ENCODE measurements around the gene EYA3. TPM values are rescaled to one million over a fixed set of nuclear protein-coding genes. Genes with fewer than 3 reads are reported as not detected.

The EYA3 gene
- total RNA-seq, 1 experiment from 2014 or later = 29.4 TPM

GRCh38 chr1:27951396-27951795 lies 137.0 kb downstream of the EYA3 start:
- no peaks in the 10 kb centered on the region for H3K4me1 Mint-ChIP-seq
- DNase-seq (ENCODE audit: low spot score) = no peak
- TF ChIP-seq CREM (CRISPR knock-in tag; IDR thresholded peaks at IDR 0.05) = no peak
- 0 out of 2 replicates have a peak, but pooled peaks have one; percentile 20 for TF ChIP-seq ZNF121 (CRISPR knock-in tag; IDR thresholded peaks at IDR 0.05)
- H3K27me3 Mint-ChIP-seq (ENCODE audit: low read depth) = no peaks in the 10 kb centered on the region
- H3K36me3 Mint-ChIP-seq = peaks cover 15% of the 10 kb centered on the region
- ATAC-seq = no peak
- ChIA-PET POLR2A (no interaction called here), CTCF (interaction anchor here (1.2 to 1.3 kb wide), 2 partner anchors 11 to 18 kb away, joined by 3 to 5 read pairs; no protein-coding TSS in a partner anchor)
- no peak overlapping the region for H3K27ac Mint-ChIP-seq
- H3K4me3 Mint-ChIP-seq = no peak overlapping the region
- H3K9me3 Mint-ChIP-seq = no peaks in the 10 kb centered on the region

- POLR2A ChIA-PET = no interaction called here
- CTCF ChIA-PET = interaction anchor here (0.8 to 1.6 kb wide), 3 partner anchors 9 to 92 kb away, joined by 3 to 5 read pairs (median 3); partner anchors contain the start of gene XKR8
- DNase-seq (ENCODE audit: low spot score) (no peak), ATAC-seq (no peak)
- H3K27ac Mint-ChIP-seq = no peak overlapping the region
- no peaks in the 10 kb centered on the region for H3K9me3 Mint-ChIP-seq
- no peaks in the 10 kb centered on the region for H3K4me1 Mint-ChIP-seq
- peaks cover 12% of the 10 kb centered on the region for H3K36me3 Mint-ChIP-seq
- H3K27me3 Mint-ChIP-seq (ENCODE audit: low read depth) = no peaks in the 10 kb centered on the region
- H3K4me3 Mint-ChIP-seq = no peak overlapping the region
- TF ChIP-seq ARID4B (CRISPR knock-in tag; IDR thresholded peaks at IDR 0.05; ENCODE audit: borderline replicate concordance) (no peak), NR1H2 (CRISPR knock-in tag; IDR thresholded peaks at IDR 0.05) (no peak), STAT6 (CRISPR knock-in tag; conservative IDR thresholded peaks at IDR 0.05; ENCODE audit: low read depth) (no peak), IRF1 (CRISPR knock-in tag; IDR thresholded peaks at IDR 0.05) (no peak), ZNF423 (CRISPR knock-in tag; IDR thresholded peaks at IDR 0.05) (no peak), ZSCAN18 (CRISPR knock-in tag; IDR thresholded peaks at IDR 0.05) (no peak), USF2 (CRISPR knock-in tag; IDR thresholded peaks at IDR 0.05) (no peak), TEAD1 (CRISPR knock-in tag; IDR thresholded peaks at IDR 0.05) (no peak), SMAD3 (CRISPR knock-in tag; IDR thresholded peaks at IDR 0.05; ENCODE audit: borderline replicate concordance) (no peak), ATF6 (CRISPR knock-in tag; IDR thresholded peaks at IDR 0.05) (no peak), ZNF671 (CRISPR knock-in tag; IDR thresholded peaks at IDR 0.05) (no peak), TCF7 (CRISPR knock-in tag; IDR thresholded peaks at IDR 0.05; ENCODE audit: low read depth) (no peak), ZNF281 (CRISPR knock-in tag; IDR thresholded peaks at IDR 0.05) (no peak), MLX (CRISPR knock-in tag; IDR thresholded peaks at IDR 0.05) (no peak), SOX15 (CRISPR knock-in tag; IDR thresholded peaks at IDR 0.05) (no peak)
Observed at GRCh38 chr1:27949027-27949426, 139.4 kb downstream of the EYA3 start.

Measured in WTC11 (cell line).